Ovary (tissue), 3 donors: ENCODE data around the gene MOBP.

Experiments used
- EP300 ChIP-seq: sonication (generic); formaldehyde crosslinking; IDR thresholded peaks from one replicate; pipeline ENCODE4 v1.6.1; 2017; ENCODE audit warnings: antibody characterized with exemption
- POLR2A ChIP-seq: fragments of 450-650 bp; IDR thresholded peaks from one replicate; pipeline ENCODE4 v1.6.1; 2017; ENCODE audit warnings: antibody characterized with exemption, mild to moderate bottlenecking, moderate library complexity
- TF ChIP-seq, protein P1 (sequence below), 3 donors: fragments of 450-650 bp in 2 of 3; fragments of 200-600 bp in 1 of 3; IDR thresholded peaks; one replicate each; pipeline versions ENCODE4 v1.5.1 to v1.8.0; 2016 to 2022; ENCODE audit warnings: antibody characterized with exemption in 3 of 3, mild to moderate bottlenecking in 1 of 3
- donor health status: DM: no; HTN: no; CAD: no.

DNA sequence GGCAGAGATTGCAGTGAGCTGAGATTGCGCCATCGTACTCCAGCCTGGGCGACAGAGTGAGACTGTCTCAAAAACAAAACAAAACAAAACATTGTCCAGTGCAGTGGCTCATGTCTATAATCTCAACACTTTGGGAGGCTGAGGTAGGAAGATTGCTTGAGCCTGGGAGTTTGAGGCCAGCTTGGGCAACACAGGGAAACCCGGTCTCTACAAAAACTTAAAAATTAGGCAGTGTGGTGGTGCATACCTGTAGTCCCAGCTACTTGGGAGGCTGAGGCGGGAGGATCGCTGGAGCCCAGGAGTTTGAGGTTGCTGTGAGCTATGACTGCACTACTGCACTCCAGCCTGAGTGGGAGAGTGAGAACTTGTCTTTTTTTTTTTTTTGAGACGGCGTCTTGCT is 27.2 kb upstream of the MOBP start:
- no peak for TF ChIP-seq POLR2A
- TF ChIP-seq, protein P1, sequence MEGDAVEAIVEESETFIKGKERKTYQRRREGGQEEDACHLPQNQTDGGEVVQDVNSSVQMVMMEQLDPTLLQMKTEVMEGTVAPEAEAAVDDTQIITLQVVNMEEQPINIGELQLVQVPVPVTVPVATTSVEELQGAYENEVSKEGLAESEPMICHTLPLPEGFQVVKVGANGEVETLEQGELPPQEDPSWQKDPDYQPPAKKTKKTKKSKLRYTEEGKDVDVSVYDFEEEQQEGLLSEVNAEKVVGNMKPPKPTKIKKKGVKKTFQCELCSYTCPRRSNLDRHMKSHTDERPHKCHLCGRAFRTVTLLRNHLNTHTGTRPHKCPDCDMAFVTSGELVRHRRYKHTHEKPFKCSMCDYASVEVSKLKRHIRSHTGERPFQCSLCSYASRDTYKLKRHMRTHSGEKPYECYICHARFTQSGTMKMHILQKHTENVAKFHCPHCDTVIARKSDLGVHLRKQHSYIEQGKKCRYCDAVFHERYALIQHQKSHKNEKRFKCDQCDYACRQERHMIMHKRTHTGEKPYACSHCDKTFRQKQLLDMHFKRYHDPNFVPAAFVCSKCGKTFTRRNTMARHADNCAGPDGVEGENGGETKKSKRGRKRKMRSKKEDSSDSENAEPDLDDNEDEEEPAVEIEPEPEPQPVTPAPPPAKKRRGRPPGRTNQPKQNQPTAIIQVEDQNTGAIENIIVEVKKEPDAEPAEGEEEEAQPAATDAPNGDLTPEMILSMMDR (IDR thresholded peaks at IDR 0.05) = no peak
- no peak for TF ChIP-seq EP300
